Esophagus squamous epithelium (tissue), 4 donors: ENCODE measurements around the gene ATF2.

Source experiments
- POLR2A ChIP-seq, 4 donors: fragments of 450-650 bp; IDR thresholded peaks; one replicate each; pipeline ENCODE4 v1.6.1; 2017; ENCODE audit warnings: antibody characterized with exemption in 4 of 4, mild to moderate bottlenecking in 4 of 4, moderate library complexity in 3 of 4
- TF ChIP-seq, protein P1 (sequence below), 6 experiments: fragments of 450-650 bp in 4 of 6; fragments of 200-600 bp in 2 of 6; sonication (generic) in 2 of 6; IDR thresholded peaks; one replicate each; pipeline ENCODE4 v1.5.1; 2016 to 2019; ENCODE audit warnings: antibody characterized with exemption in 6 of 6, mild to moderate bottlenecking in 4 of 6, moderate library complexity in 4 of 6

DNA sequence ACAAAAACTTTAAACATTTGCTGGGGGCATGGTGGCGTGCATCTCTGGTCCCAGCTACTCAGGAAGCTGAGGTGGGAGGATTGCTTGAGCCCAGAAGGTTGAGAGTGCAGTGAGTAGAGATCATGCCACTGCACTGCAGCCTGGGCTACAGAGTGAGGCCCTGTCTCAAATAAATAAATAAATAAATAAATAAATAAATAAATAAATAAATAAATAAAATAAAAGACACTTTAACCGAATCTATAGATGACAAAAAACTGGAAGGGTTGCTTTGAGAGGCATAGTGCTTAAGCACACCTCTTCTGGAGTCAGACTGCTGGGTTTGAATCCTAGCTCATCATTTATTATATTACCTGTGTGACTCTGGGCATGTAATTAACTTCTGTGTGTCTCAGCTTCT, 141.6 kb downstream of the ATF2 start:
- TF ChIP-seq, protein P1, sequence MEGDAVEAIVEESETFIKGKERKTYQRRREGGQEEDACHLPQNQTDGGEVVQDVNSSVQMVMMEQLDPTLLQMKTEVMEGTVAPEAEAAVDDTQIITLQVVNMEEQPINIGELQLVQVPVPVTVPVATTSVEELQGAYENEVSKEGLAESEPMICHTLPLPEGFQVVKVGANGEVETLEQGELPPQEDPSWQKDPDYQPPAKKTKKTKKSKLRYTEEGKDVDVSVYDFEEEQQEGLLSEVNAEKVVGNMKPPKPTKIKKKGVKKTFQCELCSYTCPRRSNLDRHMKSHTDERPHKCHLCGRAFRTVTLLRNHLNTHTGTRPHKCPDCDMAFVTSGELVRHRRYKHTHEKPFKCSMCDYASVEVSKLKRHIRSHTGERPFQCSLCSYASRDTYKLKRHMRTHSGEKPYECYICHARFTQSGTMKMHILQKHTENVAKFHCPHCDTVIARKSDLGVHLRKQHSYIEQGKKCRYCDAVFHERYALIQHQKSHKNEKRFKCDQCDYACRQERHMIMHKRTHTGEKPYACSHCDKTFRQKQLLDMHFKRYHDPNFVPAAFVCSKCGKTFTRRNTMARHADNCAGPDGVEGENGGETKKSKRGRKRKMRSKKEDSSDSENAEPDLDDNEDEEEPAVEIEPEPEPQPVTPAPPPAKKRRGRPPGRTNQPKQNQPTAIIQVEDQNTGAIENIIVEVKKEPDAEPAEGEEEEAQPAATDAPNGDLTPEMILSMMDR (IDR thresholded peaks at IDR 0.05), result no peak
- no peak for TF ChIP-seq POLR2A (IDR thresholded peaks at IDR 0.05)
